CD14-positive monocyte (primary cell): Measurements from ENCODE around the gene CEP128. TPM values are rescaled to one million over a fixed set of nuclear protein-coding genes. Genes with fewer than 3 reads are reported as not detected.

Experiments used
- DNase-seq, 3 donors: peaks; one replicate each; pipeline ENCODE4 v3.0.0-alpha.2; 2011 to 2022
- H2AFZ ChIP-seq: 2 replicates; pipeline ENCODE4 v1.6.0; 2012; ENCODE audit warnings: mild to moderate bottlenecking, low read depth, low read length, inconsistent platforms; ENCODE audit not compliant: insufficient read depth, poor library complexity, severe bottlenecking
- H3K27ac ChIP-seq, 2 donors: 1 replicate in 1 of 2; 2 replicates in 1 of 2; pipeline ENCODE4 v1.5.1; 2012 to 2013; ENCODE audit warnings: low read length in 2 of 2, control low read depth in 1 of 2, inconsistent platforms in 1 of 2, low read depth in 1 of 2, mild to moderate bottlenecking in 1 of 2
- H3K27me3 ChIP-seq, 2 donors: one replicate each; pipeline versions ENCODE4 v1.6.0 to v1.6.1; 2011 to 2013; ENCODE audit warnings: low read length in 2 of 2; ENCODE audit not compliant: control insufficient read depth in 2 of 2, insufficient read depth in 2 of 2
- H3K36me3 ChIP-seq, 2 donors: replicated peaks in 1 of 2; 1 replicate in 1 of 2; 2 replicates in 1 of 2; pipeline versions ENCODE4 v1.5.1 to v1.6.1; 2012 to 2013; ENCODE audit warnings: low read length in 2 of 2, control low read depth in 1 of 2, inconsistent platforms in 1 of 2, mild to moderate bottlenecking in 1 of 2; ENCODE audit not compliant: insufficient read depth in 2 of 2, control insufficient read depth in 1 of 2
- H3K4me1 ChIP-seq, 2 donors: 1 replicate in 1 of 2; 2 replicates in 1 of 2; pipeline versions ENCODE4 v1.5.1 to v1.6.1; 2012 to 2013; ENCODE audit warnings: low read length in 2 of 2, control low read depth in 1 of 2, inconsistent platforms in 1 of 2, mild to moderate bottlenecking in 1 of 2, moderate library complexity in 1 of 2; ENCODE audit not compliant: insufficient read depth in 2 of 2, control insufficient read depth in 1 of 2
- H3K4me2 ChIP-seq: replicated peaks from 2 replicates; pipeline ENCODE3; 2012; ENCODE audit warnings: low read length, moderate library complexity, mild to moderate bottlenecking; ENCODE audit not compliant: poor library complexity, severe bottlenecking; ENCODE audit errors: extremely low read depth
- H3K4me3 ChIP-seq, 3 experiments: fragments of 200-600 bp in 1 of 3; sonication (generic) in 1 of 3; replicated peaks in 1 of 3; 1 replicate in 2 of 3; 2 replicates in 1 of 3; pipeline ENCODE4 v1.5.1; 2011 to 2013; ENCODE audit warnings: low read length in 3 of 3, mild to moderate bottlenecking in 3 of 3, control low read depth in 2 of 3, low read depth in 2 of 3, inconsistent platforms in 1 of 3, moderate library complexity in 1 of 3
- H3K79me2 ChIP-seq: 2 replicates; pipeline ENCODE4 v1.6.0; 2012; ENCODE audit warnings: mild to moderate bottlenecking, control low read depth, inconsistent platforms, low read length, moderate library complexity; ENCODE audit not compliant: insufficient read depth
- H3K9ac ChIP-seq: 2 replicates; pipeline ENCODE4 v1.6.0; 2017; ENCODE audit warnings: low read length, mild to moderate bottlenecking; ENCODE audit not compliant: insufficient read depth, poor library complexity, severe bottlenecking
- H3K9me3 ChIP-seq, 2 donors: replicated peaks in 1 of 2; 1 replicate in 1 of 2; 2 replicates in 1 of 2; pipeline versions ENCODE4 v1.5.1 to v1.6.1; 2012 to 2013; ENCODE audit warnings: low read length in 2 of 2, control low read depth in 1 of 2; ENCODE audit not compliant: control insufficient read depth in 1 of 2, insufficient read depth in 1 of 2
- H4K20me1 ChIP-seq: 2 replicates; pipeline ENCODE4 v1.6.0; 2012; ENCODE audit warnings: mild to moderate bottlenecking, low read length, control low read depth, moderate library complexity; ENCODE audit not compliant: insufficient read depth
- H3K27ac Mint-ChIP-seq, 7 donors: one replicate each; pipeline ENCODE4 v1.8.0; 2020; ENCODE audit warnings: mild to moderate bottlenecking in 7 of 7, mixed read lengths in 7 of 7, moderate library complexity in 6 of 7, inconsistent platforms in 2 of 7
- H3K27me3 Mint-ChIP-seq, 3 donors: one replicate each; pipeline ENCODE4 v1.8.0; 2021 to 2022; ENCODE audit warnings: low read depth in 3 of 3, mild to moderate bottlenecking in 3 of 3, mixed read lengths in 3 of 3, moderate library complexity in 3 of 3, inconsistent platforms in 1 of 3
- H3K36me3 Mint-ChIP-seq, 2 donors: one replicate each; pipeline ENCODE4 v1.8.0; 2020; ENCODE audit warnings: mixed read lengths in 2 of 2, inconsistent platforms in 1 of 2, mild to moderate bottlenecking in 1 of 2
- H3K4me1 Mint-ChIP-seq: one replicate; pipeline ENCODE4 v1.8.0; 2020; ENCODE audit warnings: mild to moderate bottlenecking, mixed read lengths
- H3K4me3 Mint-ChIP-seq, 2 donors: one replicate each; pipeline ENCODE4 v1.8.0; 2020; ENCODE audit warnings: mild to moderate bottlenecking in 2 of 2, mixed read lengths in 2 of 2, moderate library complexity in 1 of 2
- H3K9me3 Mint-ChIP-seq, 7 donors: one replicate each; pipeline ENCODE4 v1.8.0; 2020 to 2022; ENCODE audit warnings: mixed read lengths in 7 of 7, mild to moderate bottlenecking in 6 of 7, moderate library complexity in 6 of 7, inconsistent platforms in 2 of 7
- WGBS: methylation state at CpG from one replicate; pipeline ENCODE4 v1.1.5; 2013; ENCODE audit warnings: missing lambda C conversion rate; ENCODE audit not compliant: insufficient coverage; 5-methylcytosine and 5-hydroxymethylcytosine counted together
- intact Hi-C, 2 donors: fragments of 100-400 bp; cut with micrococcal nuclease; formaldehyde crosslinking; loops; one replicate each; pipeline versions ENCODE4 v1.15.0 to v1.15.1; 2023
- polyA plus RNA-seq, 3 donors: library from polyadenylated mRNA; depleted of rRNA in 1 of 3; unstranded in 2 of 3; stranded (reverse) in 1 of 3; fragments of 300-500 nt in 2 of 3; fragments of >200 nt in 1 of 3; fragmentation: Illumina TruSeq in 2 of 3; gene quantifications; 1 replicate in 2 of 3; 2 replicates in 1 of 3; pipeline ENCODE4 v1.2.3, GENCODE V29; 2012 to 2021
- TF ChIP-seq, protein P1 (sequence below): fragments of 200-600 bp; IDR thresholded peaks from one replicate; pipeline ENCODE4 v1.8.0; 2022; ENCODE audit warnings: antibody characterized with exemption, mild to moderate bottlenecking

The CEP128 gene
- polyA plus RNA-seq, 3 donors = 0.41 to 0.88 (median 0.62) TPM

DNA sequence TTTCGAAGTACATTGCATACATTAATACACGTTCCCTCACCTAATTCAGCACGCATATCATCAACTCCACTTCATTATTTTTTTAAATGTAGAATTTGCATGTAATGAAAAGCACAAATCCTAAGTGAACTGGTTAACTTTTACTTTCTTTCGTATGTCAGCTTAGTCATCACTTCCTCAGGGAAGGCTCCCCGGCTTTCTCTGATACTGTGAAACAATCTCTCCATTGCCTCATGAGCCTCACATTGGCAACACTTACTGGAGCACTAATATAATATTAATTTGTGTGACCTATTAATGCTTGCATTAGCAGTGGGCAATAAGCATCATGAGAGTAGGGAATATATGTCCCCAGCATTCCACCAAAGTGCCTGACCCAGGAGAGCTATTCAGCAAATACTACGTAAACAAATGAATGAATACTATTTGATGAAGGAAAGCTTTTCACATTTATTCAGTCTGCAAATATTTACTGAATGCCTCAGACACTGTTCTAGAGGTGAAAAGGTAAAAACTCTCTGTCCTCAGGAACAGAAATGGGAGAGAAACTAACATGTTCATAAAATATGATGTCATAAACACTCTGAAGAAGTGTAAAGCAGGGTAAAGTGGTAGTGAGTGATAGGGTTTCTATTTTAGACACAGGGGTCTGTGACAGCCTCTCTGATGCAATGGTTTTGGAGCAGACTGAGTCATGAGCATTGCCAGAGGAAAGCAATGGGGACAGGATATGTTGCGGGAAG, 402.7 kb downstream of the CEP128 start:
- Mint-ChIP-seq H3K4me1 (no peaks in the 10 kb centered on the region), H3K36me3 (no peaks in the 10 kb centered on the region), H3K4me3 (no peak overlapping the region), H3K9me3 (peaks cover 6 to 19% (median 14%) of the 10 kb centered on the region in 7 donors), H3K27me3 (no peaks in the 10 kb centered on the region), H3K27ac (peak overlapping the region in 1 of 7 donors; percentile 34)
- Histone ChIP-seq H3K4me2 (no peak overlapping the region), H4K20me1 (no peaks in the 10 kb centered on the region), H2AFZ (no peak overlapping the region), H3K36me3 (no peaks in the 10 kb centered on the region), H3K9me3 (peaks cover 8 to 16% of the 10 kb centered on the region in 2 donors), H3K27ac (no peak overlapping the region), H3K4me3 (no peak overlapping the region), H3K79me2 (no peaks in the 10 kb centered on the region), H3K9ac (no peak overlapping the region), H3K27me3 (no peaks in the 10 kb centered on the region), H3K4me1 (no peaks in the 10 kb centered on the region)
- WGBS = no CpG with 5 or more reads among the region's 7 CpGs
- no peak for DNase-seq
- TF ChIP-seq, protein P1, sequence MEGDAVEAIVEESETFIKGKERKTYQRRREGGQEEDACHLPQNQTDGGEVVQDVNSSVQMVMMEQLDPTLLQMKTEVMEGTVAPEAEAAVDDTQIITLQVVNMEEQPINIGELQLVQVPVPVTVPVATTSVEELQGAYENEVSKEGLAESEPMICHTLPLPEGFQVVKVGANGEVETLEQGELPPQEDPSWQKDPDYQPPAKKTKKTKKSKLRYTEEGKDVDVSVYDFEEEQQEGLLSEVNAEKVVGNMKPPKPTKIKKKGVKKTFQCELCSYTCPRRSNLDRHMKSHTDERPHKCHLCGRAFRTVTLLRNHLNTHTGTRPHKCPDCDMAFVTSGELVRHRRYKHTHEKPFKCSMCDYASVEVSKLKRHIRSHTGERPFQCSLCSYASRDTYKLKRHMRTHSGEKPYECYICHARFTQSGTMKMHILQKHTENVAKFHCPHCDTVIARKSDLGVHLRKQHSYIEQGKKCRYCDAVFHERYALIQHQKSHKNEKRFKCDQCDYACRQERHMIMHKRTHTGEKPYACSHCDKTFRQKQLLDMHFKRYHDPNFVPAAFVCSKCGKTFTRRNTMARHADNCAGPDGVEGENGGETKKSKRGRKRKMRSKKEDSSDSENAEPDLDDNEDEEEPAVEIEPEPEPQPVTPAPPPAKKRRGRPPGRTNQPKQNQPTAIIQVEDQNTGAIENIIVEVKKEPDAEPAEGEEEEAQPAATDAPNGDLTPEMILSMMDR = no peak
- intact Hi-C loops = no loop called here

DNA sequence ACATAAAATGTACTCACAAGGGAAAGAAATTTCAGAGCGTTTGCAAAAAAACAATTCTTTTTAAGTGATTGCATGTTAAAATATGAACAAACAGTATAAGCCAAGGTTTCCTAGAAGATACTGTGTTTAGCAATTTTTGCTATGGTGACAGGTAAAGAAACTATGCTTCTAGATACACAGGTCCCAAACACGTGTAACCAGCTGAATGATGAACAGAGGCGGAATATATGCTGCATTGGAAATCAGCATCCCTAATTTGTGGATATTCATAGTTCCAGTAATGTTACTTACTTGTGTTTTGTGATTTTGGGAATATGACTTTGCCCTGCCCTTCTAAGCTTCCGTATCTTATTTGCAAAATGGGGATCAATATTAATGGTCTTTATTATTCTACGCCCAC, 403.9 kb downstream of the CEP128 start:
- WGBS = no CpG with 5 or more reads among the region's 5 CpGs
- H3K36me3 Mint-ChIP-seq = no peaks in the 10 kb centered on the region
- H3K27ac Mint-ChIP-seq = no peak overlapping the region
- Histone ChIP-seq H3K9me3 (peaks cover 8 to 16% of the 10 kb centered on the region in 2 donors), H3K79me2 (no peaks in the 10 kb centered on the region), H3K27ac (no peak overlapping the region), H3K27me3 (no peaks in the 10 kb centered on the region), H3K4me3 (no peak overlapping the region), H3K4me1 (no peaks in the 10 kb centered on the region), H2AFZ (no peak overlapping the region), H3K4me2 (no peak overlapping the region), H4K20me1 (no peaks in the 10 kb centered on the region), H3K36me3 (no peaks in the 10 kb centered on the region), H3K9ac (no peak overlapping the region)
- no peak overlapping the region for H3K4me3 Mint-ChIP-seq
- TF ChIP-seq, protein P1 = no peak
- no peak for DNase-seq
- H3K4me1 Mint-ChIP-seq = no peaks in the 10 kb centered on the region
- H3K9me3 Mint-ChIP-seq = peaks cover 6 to 19% (median 14%) of the 10 kb centered on the region in 7 donors
- intact Hi-C loops = no loop called here
- H3K27me3 Mint-ChIP-seq = no peaks in the 10 kb centered on the region
